AG04450 (cell line): ENCODE data around the gene SLC25A43. TPM values are rescaled to one million over a fixed set of nuclear protein-coding genes. Genes with fewer than 3 reads are reported as not detected.

Source experiments
- CTCF ChIA-PET: fragments of 300-600, 350-600 bp; formaldehyde crosslinking; extraction: SDS; loops from one replicate; lab custom pipeline; 2022; ENCODE audit warnings: antibody characterized with exemption, inconsistent platforms; lab: Charles Lee
- POLR2A ChIA-PET: fragments of 350-600 bp; formaldehyde crosslinking; extraction: SDS; loops from one replicate; lab custom pipeline; 2021; ENCODE audit warnings: antibody characterized with exemption, inconsistent platforms; lab: Yijun Ruan, JAX
- DNase-seq: peaks from one replicate; pipeline ENCODE4 v3.0.0-alpha.2; 2011; ENCODE audit warnings: low read depth, low spot score
- H3K27ac ChIP-seq: one replicate; pipeline ENCODE4 v1.5.1; 2012; ENCODE audit warnings: low read depth, low read length, control low read depth
- H3K27me3 ChIP-seq: one replicate; pipeline ENCODE4 v1.6.0; 2012; ENCODE audit warnings: low read length; ENCODE audit not compliant: control insufficient read depth, insufficient read depth
- H3K4me3 ChIP-seq: 2 replicates; pipeline ENCODE4 v1.5.1; 2011; ENCODE audit warnings: mild to moderate bottlenecking, low read depth, low read length, control low read depth
- H3K9me3 ChIP-seq: 2 replicates; pipeline ENCODE4 v1.5.1; 2012; ENCODE audit warnings: low read length; ENCODE audit not compliant: control insufficient read depth, insufficient read depth
- CTCF ChIP-seq: IDR thresholded peaks from 2 replicates; pipeline ENCODE4 v1.5.1; 2011; ENCODE audit warnings: low read depth, low read length, control low read depth, inconsistent platforms
- polyA plus RNA-seq: library from polyadenylated mRNA; depleted of rRNA; stranded (reverse); fragments of >200 nt; gene quantifications from 2 replicates; pipeline ENCODE4 v1.2.3, GENCODE V29; 2011; rRNA removed
- small RNA-seq: library from RNA; depleted of rRNA; stranded (forward); fragments of <200 nt; gene quantifications from one replicate; pipeline ENCODE3, GENCODE V24; 2012; ENCODE audit warnings: low read depth; ENCODE audit not compliant: insufficient read length

The SLC25A43 gene
- polyA plus RNA-seq, 1 experiment: 8.5 TPM

GRCh38 chrX:119502727-119503483, 103.8 kb downstream of the SLC25A43 start:
- ChIA-PET POLR2A (interaction anchor here (0.8 to 1.3 kb wide), 2 partner anchors 25 to 35 kb away, joined by 3 to 5 read pairs; partner anchors contain the start of gene SLC25A5), CTCF (interaction anchor here (1.7 to 2.4 kb wide), 4 partner anchors 9 to 34 kb away, joined by 6 to 16 read pairs (median 8); no protein-coding TSS in a partner anchor)
- Histone ChIP-seq H3K27ac (peak overlapping the region; percentile 77), H3K27me3 (no peaks in the 10 kb centered on the region), H3K9me3 (no peaks in the 10 kb centered on the region), H3K4me3 (no peak overlapping the region)
- no peak for TF ChIP-seq CTCF
- DNase-seq: no peak

- TF ChIP-seq CTCF: no peak
- DNase-seq: no peak
- Histone ChIP-seq H3K4me3 (no peak overlapping the region), H3K27me3 (no peaks in the 10 kb centered on the region), H3K27ac (peak overlapping the region; percentile 77), H3K9me3 (no peaks in the 10 kb centered on the region)
- ChIA-PET POLR2A (interaction anchor here (0.8 to 1.3 kb wide), 2 partner anchors 26 to 35 kb away, joined by 3 to 5 read pairs; partner anchors contain the start of gene SLC25A5), CTCF (interaction anchor here (1.7 to 2.4 kb wide), 4 partner anchors 9 to 34 kb away, joined by 6 to 16 read pairs (median 8); no protein-coding TSS in a partner anchor)
These were observed 104.3 kb downstream of the SLC25A43 start for GRCh38 chrX:119503484-119503861.

Small RNAs within 50 kb of the gene (small RNA-seq; reads per million reads assigned to genes)
- gene RNU1-67P (1.6 reads per million), gene RNY3P16 (not detected)

Other genes starting within 250 kb of the SLC25A43 start
- 76.5 and 110 TPM in 2 replicates for gene PGRMC1, start 163.1 kb upstream of the SLC25A43 start, polyA plus RNA-seq
- gene SLC25A5, start 69.1 kb downstream of the SLC25A43 start, polyA plus RNA-seq: 227 and 233 TPM in 2 replicates
- gene STEEP1, start 166.1 kb downstream of the SLC25A43 start, polyA plus RNA-seq: 19.7 and 20.3 TPM in 2 replicates
- gene UBE2A, start 175.2 kb downstream of the SLC25A43 start, polyA plus RNA-seq: 54.2 and 66.5 TPM in 2 replicates
- gene NKRF, start 207.1 kb downstream of the SLC25A43 start, polyA plus RNA-seq: 5.0 and 6.4 TPM in 2 replicates